Trophoblast cell (in vitro differentiated cells and primary cell): ENCODE measurements around the gene PSMD13.

Experiments used
- DNase-seq, 2 donors: peaks; one replicate each; pipeline ENCODE4 v3.0.0-alpha.2; 2016
- H2AFZ ChIP-seq: 2 replicates; pipeline ENCODE4 v1.6.1; 2013; ENCODE audit warnings: low read length, moderate library complexity, mild to moderate bottlenecking; ENCODE audit not compliant: insufficient read depth, poor library complexity
- H2AK5ac ChIP-seq: 2 replicates; pipeline ENCODE4 v1.6.1; 2013; ENCODE audit warnings: mild to moderate bottlenecking, low read length
- H2BK120ac ChIP-seq: 2 replicates; pipeline ENCODE4 v1.6.1; 2013; ENCODE audit warnings: low read length, mild to moderate bottlenecking, moderate library complexity; ENCODE audit not compliant: insufficient read depth, poor library complexity
- H2BK12ac ChIP-seq: 2 replicates; pipeline ENCODE4 v1.6.1; 2013; ENCODE audit warnings: mild to moderate bottlenecking, low read length, moderate library complexity
- H2BK5ac ChIP-seq: 2 replicates; pipeline ENCODE4 v1.6.1; 2013; ENCODE audit warnings: low read length, low read depth, moderate library complexity, mild to moderate bottlenecking; ENCODE audit not compliant: poor library complexity
- H3K14ac ChIP-seq: 2 replicates; pipeline ENCODE4 v1.6.1; 2013; ENCODE audit warnings: mild to moderate bottlenecking, low read length
- H3K18ac ChIP-seq: 2 replicates; pipeline ENCODE4 v1.6.1; 2013; ENCODE audit warnings: mild to moderate bottlenecking, low read length
- H3K23ac ChIP-seq: 2 replicates; pipeline ENCODE4 v1.6.1; 2013; ENCODE audit warnings: low read length
- H3K27ac ChIP-seq: 2 replicates; pipeline ENCODE4 v1.5.1; 2013; ENCODE audit warnings: low read depth, mild to moderate bottlenecking, inconsistent platforms, low read length, moderate library complexity
- H3K27me3 ChIP-seq: 2 replicates; pipeline ENCODE4 v1.6.1; 2013; ENCODE audit warnings: inconsistent platforms, mild to moderate bottlenecking, low read length, moderate library complexity; ENCODE audit not compliant: insufficient read depth
- H3K36me3 ChIP-seq, 2 experiments: 1 replicate in 1 of 2; 2 replicates in 1 of 2; pipeline ENCODE4 v1.6.1; 2013; ENCODE audit warnings: low read length in 2 of 2, mild to moderate bottlenecking in 2 of 2, moderate library complexity in 1 of 2; ENCODE audit not compliant: insufficient read depth in 2 of 2, control insufficient read depth in 1 of 2
- H3K4ac ChIP-seq: 2 replicates; pipeline ENCODE4 v1.6.1; 2013; ENCODE audit warnings: low read depth, mild to moderate bottlenecking, low read length, moderate library complexity
- H3K4me1 ChIP-seq, 2 experiments: 1 replicate in 1 of 2; 2 replicates in 1 of 2; pipeline ENCODE4 v1.6.1; 2013; ENCODE audit warnings: low read length in 2 of 2, mild to moderate bottlenecking in 2 of 2, moderate library complexity in 1 of 2; ENCODE audit not compliant: insufficient read depth in 2 of 2, control insufficient read depth in 1 of 2
- H3K4me2 ChIP-seq: 2 replicates; pipeline ENCODE4 v1.6.1; 2013; ENCODE audit warnings: inconsistent platforms, mild to moderate bottlenecking, low read length, moderate library complexity
- H3K4me3 ChIP-seq: 2 replicates; pipeline ENCODE4 v1.5.1; 2013; ENCODE audit warnings: mild to moderate bottlenecking, low read depth, low read length, inconsistent platforms
- H3K79me1 ChIP-seq: one replicate; pipeline ENCODE4 v1.6.1; 2013; ENCODE audit warnings: low read length
- H3K79me2 ChIP-seq: 2 replicates; pipeline ENCODE4 v1.6.1; 2013; ENCODE audit warnings: low read length, mild to moderate bottlenecking; ENCODE audit not compliant: control insufficient read depth, insufficient read depth, poor library complexity
- H3K9ac ChIP-seq: 2 replicates; pipeline ENCODE4 v1.6.1; 2013; ENCODE audit warnings: mild to moderate bottlenecking, low read length
- H3K9me3 ChIP-seq: 2 replicates; pipeline ENCODE4 v1.6.1; 2013; ENCODE audit warnings: low read depth, mild to moderate bottlenecking, control low read depth, inconsistent platforms, low read length; ENCODE audit not compliant: insufficient read depth
- H4K12ac ChIP-seq: 2 replicates; pipeline ENCODE4 v1.6.1; 2013; ENCODE audit warnings: low read depth, mild to moderate bottlenecking, low read length, moderate library complexity
- H4K8ac ChIP-seq: 2 replicates; pipeline ENCODE4 v1.6.1; 2013; ENCODE audit warnings: low read depth, mild to moderate bottlenecking, low read length, moderate library complexity
- H4K91ac ChIP-seq: one replicate; pipeline ENCODE4 v1.6.1; 2013; ENCODE audit warnings: low read depth, mild to moderate bottlenecking, low read length, moderate library complexity
- WGBS: extraction: QIAGEN DNeasy Blood & Tissue Kit; methylation state at CpG from one replicate; pipeline ENCODE4 v1.1.7; 2013; ENCODE audit warnings: missing lambda C conversion rate; ENCODE audit not compliant: insufficient read length, insufficient coverage; ENCODE audit errors: extremely low coverage; 5-methylcytosine and 5-hydroxymethylcytosine counted together

The PSMD13 gene

GRCh38 chr11:200224-201003 is 36.4 kb upstream of the PSMD13 start:
- H2AK5ac ChIP-seq: no peak overlapping the region
- H3K18ac ChIP-seq: no peak overlapping the region
- WGBS: no CpG with 5 or more reads among the region's 13 CpGs
- H3K23ac ChIP-seq: no peak overlapping the region
- H3K36me3 ChIP-seq: peaks cover 31 to 32% of the 10 kb centered on the region in 2 experiments
- no peak overlapping the region for H2AFZ ChIP-seq
- H3K79me1 ChIP-seq: no peaks in the 10 kb centered on the region
- peaks cover 2 to 3% of the 10 kb centered on the region in 2 experiments for H3K4me1 ChIP-seq
- H4K12ac ChIP-seq: no peak overlapping the region
- no peak overlapping the region for H4K8ac ChIP-seq
- no peaks in the 10 kb centered on the region for H3K79me2 ChIP-seq
- H3K27ac ChIP-seq: no peak overlapping the region
- H3K27me3 ChIP-seq: no peaks in the 10 kb centered on the region
- no peaks in the 10 kb centered on the region for H3K9me3 ChIP-seq
- H3K9ac ChIP-seq: no peak overlapping the region
- H2BK120ac ChIP-seq: no peak overlapping the region
- H3K14ac ChIP-seq: no peak overlapping the region
- H4K91ac ChIP-seq: no peak overlapping the region
- H3K4ac ChIP-seq: no peak overlapping the region
- DNase-seq: no peak
- H2BK5ac ChIP-seq: no peak overlapping the region
- H3K4me3 ChIP-seq: no peak overlapping the region
- H2BK12ac ChIP-seq: no peak overlapping the region
- no peak overlapping the region for H3K4me2 ChIP-seq

- Histone ChIP-seq H2AFZ (no peak overlapping the region), H2BK5ac (no peak overlapping the region), H2AK5ac (no peak overlapping the region), H3K14ac (no peak overlapping the region), H3K4ac (no peak overlapping the region), H3K27ac (no peak overlapping the region), H4K8ac (no peak overlapping the region), H3K79me2 (peaks cover 10% of the 10 kb centered on the region), H3K27me3 (no peaks in the 10 kb centered on the region), H3K18ac (no peak overlapping the region), H4K91ac (no peak overlapping the region), H2BK12ac (no peak overlapping the region), H3K79me1 (peaks cover 3% of the 10 kb centered on the region), H4K12ac (no peak overlapping the region), H2BK120ac (no peak overlapping the region), H3K36me3 (peaks cover 35 to 38% of the 10 kb centered on the region in 2 experiments), H3K9me3 (no peaks in the 10 kb centered on the region), H3K4me2 (no peak overlapping the region), H3K4me1 (peaks cover 9 to 14% of the 10 kb centered on the region in 2 experiments), H3K9ac (no peak overlapping the region), H3K23ac (no peak overlapping the region), H3K4me3 (no peak overlapping the region)
- no CpG with 5 or more reads among the region's 15 CpGs for WGBS
- no peak for DNase-seq
Observed at GRCh38 chr11:201966-202365, 34.8 kb upstream of the PSMD13 start.

GRCh38 chr11:202490-202889 is 34.3 kb upstream of the PSMD13 start:
- H2AFZ ChIP-seq: no peak overlapping the region
- no peak overlapping the region for H3K4me3 ChIP-seq
- H2BK5ac ChIP-seq: no peak overlapping the region
- H3K4ac ChIP-seq: no peak overlapping the region
- no peak for DNase-seq
- no peak overlapping the region for H4K12ac ChIP-seq
- H3K4me1 ChIP-seq: peaks cover 9 to 14% of the 10 kb centered on the region in 2 experiments
- peaks cover 35 to 38% of the 10 kb centered on the region in 2 experiments for H3K36me3 ChIP-seq
- no peak overlapping the region for H3K9ac ChIP-seq
- no peak overlapping the region for H2AK5ac ChIP-seq
- peaks cover 12% of the 10 kb centered on the region for H3K79me2 ChIP-seq
- H3K18ac ChIP-seq: no peak overlapping the region
- peaks cover 6% of the 10 kb centered on the region for H3K79me1 ChIP-seq
- no peak overlapping the region for H4K91ac ChIP-seq
- no peak overlapping the region for H3K27ac ChIP-seq
- no peak overlapping the region for H3K4me2 ChIP-seq
- no peak overlapping the region for H2BK12ac ChIP-seq
- no peak overlapping the region for H2BK120ac ChIP-seq
- H4K8ac ChIP-seq: no peak overlapping the region
- no peaks in the 10 kb centered on the region for H3K9me3 ChIP-seq
- H3K14ac ChIP-seq: no peak overlapping the region
- no CpG with 5 or more reads among the region's 8 CpGs for WGBS
- no peaks in the 10 kb centered on the region for H3K27me3 ChIP-seq
- no peak overlapping the region for H3K23ac ChIP-seq

GRCh38 chr11:203056-203944 is 33.5 kb upstream of the PSMD13 start:
- Histone ChIP-seq H3K4me3 (no peak overlapping the region), H3K4me2 (no peak overlapping the region)
- WGBS: no CpG with 5 or more reads among the region's 7 CpGs

More at GRCh38 chr11:203056-203944, 33.5 kb upstream of the PSMD13 start:
- H3K79me2 ChIP-seq: peaks cover 20% of the 10 kb centered on the region
- no peak overlapping the region for H3K23ac ChIP-seq
- no peak overlapping the region for H2BK12ac ChIP-seq
- H3K79me1 ChIP-seq: peaks cover 14% of the 10 kb centered on the region
- H2BK120ac ChIP-seq: no peak overlapping the region
- no peaks in the 10 kb centered on the region for H3K9me3 ChIP-seq
- H3K4ac ChIP-seq: no peak overlapping the region
- no peak overlapping the region for H2BK5ac ChIP-seq
- no peak overlapping the region for H2AK5ac ChIP-seq
- H3K9ac ChIP-seq: no peak overlapping the region
- no peak overlapping the region for H3K18ac ChIP-seq
- H4K8ac ChIP-seq: no peak overlapping the region
- H3K14ac ChIP-seq: no peak overlapping the region
- H3K36me3 ChIP-seq: peaks cover 35 to 38% of the 10 kb centered on the region in 2 experiments
- no peak overlapping the region for H4K91ac ChIP-seq
- no peak overlapping the region for H2AFZ ChIP-seq
- peaks cover 9 to 14% of the 10 kb centered on the region in 2 experiments for H3K4me1 ChIP-seq
- H4K12ac ChIP-seq: no peak overlapping the region
- no peak overlapping the region for H3K27ac ChIP-seq
- no peaks in the 10 kb centered on the region for H3K27me3 ChIP-seq
- no peak for DNase-seq
